KMS-11 (cell line): ENCODE data around the gene IGF2R.

Experiments
- H2AFZ ChIP-seq: fragments of 200-600 bp; sonication (generic); 2 replicates; pipeline ENCODE4 v1.6.1; 2016; ENCODE audit warnings: antibody characterized with exemption, mixed run types, low read depth
- H3K27ac ChIP-seq: fragments of 200-600 bp; sonication (generic); 2 replicates; pipeline ENCODE4 v1.6.1; 2016; ENCODE audit warnings: mild to moderate bottlenecking, mixed run types
- H3K27me3 ChIP-seq: fragments of 200-600 bp; sonication (generic); 2 replicates; pipeline ENCODE4 v1.6.1; 2017; ENCODE audit warnings: mild to moderate bottlenecking, low read depth, mixed run types, moderate library complexity; ENCODE audit not compliant: insufficient read depth
- H3K36me3 ChIP-seq: fragments of 200-600 bp; sonication (generic); 2 replicates; pipeline ENCODE4 v1.6.1; 2017; ENCODE audit warnings: mild to moderate bottlenecking, mixed run types; ENCODE audit not compliant: insufficient read depth
- H3K4me1 ChIP-seq: fragments of 200-600 bp; sonication (generic); 2 replicates; pipeline ENCODE4 v1.6.1; 2016; ENCODE audit warnings: mild to moderate bottlenecking, low read depth, mixed run types; ENCODE audit not compliant: poor library complexity, severe bottlenecking
- H3K4me2 ChIP-seq: fragments of 200-600 bp; sonication (generic); 2 replicates; pipeline ENCODE4 v1.7.0; 2016; ENCODE audit warnings: mild to moderate bottlenecking, mixed run types
- H3K4me3 ChIP-seq: fragments of 200-600 bp; sonication (generic); IDR thresholded peaks from 2 replicates; pipeline ENCODE4 v1.6.1; 2017; ENCODE audit warnings: low read depth, low read length, mixed read lengths; ENCODE audit not compliant: insufficient read depth
- H3K79me2 ChIP-seq: fragments of 200-600 bp; sonication (generic); 2 replicates; pipeline ENCODE4 v1.6.1; 2016; ENCODE audit warnings: low read depth, mixed run types; ENCODE audit not compliant: insufficient read depth
- H3K9ac ChIP-seq: fragments of 200-600 bp; sonication (generic); 2 replicates; pipeline ENCODE4 v1.6.1; 2016; ENCODE audit warnings: mild to moderate bottlenecking, mixed run types
- H4K20me1 ChIP-seq: fragments of 200-600 bp; sonication (generic); 2 replicates; pipeline ENCODE4 v1.6.1; 2016; ENCODE audit warnings: mild to moderate bottlenecking, mixed run types; ENCODE audit not compliant: insufficient read depth
- TF ChIP-seq, protein P1 (sequence below): fragments of 200-600 bp; sonication (generic); conservative IDR thresholded peaks from 2 replicates; pipeline ENCODE4 v1.6.1; 2017; ENCODE audit warnings: low read depth, mild to moderate bottlenecking, antibody characterized with exemption, low read length, moderate library complexity, mixed read lengths

The IGF2R gene

DNA sequence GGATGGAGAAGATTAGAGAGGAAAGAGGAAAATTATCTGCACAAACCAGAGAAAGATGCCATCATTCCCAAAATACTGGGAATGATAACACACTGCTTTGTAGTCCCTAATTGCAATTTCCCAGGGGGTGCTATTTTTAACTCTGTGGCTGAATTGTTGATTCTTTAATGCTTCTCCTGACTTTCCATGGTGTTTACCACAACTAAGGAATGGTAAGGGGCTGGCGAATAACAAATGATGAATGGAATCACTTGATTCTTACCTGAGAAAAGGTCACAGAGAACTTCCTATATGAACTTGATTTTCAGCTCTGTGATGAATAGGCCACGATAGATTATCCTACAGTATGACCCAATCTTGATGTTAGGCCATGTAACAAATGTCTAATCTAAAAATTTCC is 22.0 kb upstream of the IGF2R start:
- Histone ChIP-seq H3K9ac (no peak overlapping the region), H3K27me3 (no peaks in the 10 kb centered on the region), H4K20me1 (no peaks in the 10 kb centered on the region), H3K4me2 (no peak overlapping the region), H2AFZ (no peak overlapping the region), H3K79me2 (no peaks in the 10 kb centered on the region), H3K36me3 (no peaks in the 10 kb centered on the region), H3K4me1 (peaks cover 27% of the 10 kb centered on the region), H3K4me3 (no peak overlapping the region), H3K27ac (no peak overlapping the region)
- TF ChIP-seq, protein P1, sequence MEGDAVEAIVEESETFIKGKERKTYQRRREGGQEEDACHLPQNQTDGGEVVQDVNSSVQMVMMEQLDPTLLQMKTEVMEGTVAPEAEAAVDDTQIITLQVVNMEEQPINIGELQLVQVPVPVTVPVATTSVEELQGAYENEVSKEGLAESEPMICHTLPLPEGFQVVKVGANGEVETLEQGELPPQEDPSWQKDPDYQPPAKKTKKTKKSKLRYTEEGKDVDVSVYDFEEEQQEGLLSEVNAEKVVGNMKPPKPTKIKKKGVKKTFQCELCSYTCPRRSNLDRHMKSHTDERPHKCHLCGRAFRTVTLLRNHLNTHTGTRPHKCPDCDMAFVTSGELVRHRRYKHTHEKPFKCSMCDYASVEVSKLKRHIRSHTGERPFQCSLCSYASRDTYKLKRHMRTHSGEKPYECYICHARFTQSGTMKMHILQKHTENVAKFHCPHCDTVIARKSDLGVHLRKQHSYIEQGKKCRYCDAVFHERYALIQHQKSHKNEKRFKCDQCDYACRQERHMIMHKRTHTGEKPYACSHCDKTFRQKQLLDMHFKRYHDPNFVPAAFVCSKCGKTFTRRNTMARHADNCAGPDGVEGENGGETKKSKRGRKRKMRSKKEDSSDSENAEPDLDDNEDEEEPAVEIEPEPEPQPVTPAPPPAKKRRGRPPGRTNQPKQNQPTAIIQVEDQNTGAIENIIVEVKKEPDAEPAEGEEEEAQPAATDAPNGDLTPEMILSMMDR, result no peak

DNA sequence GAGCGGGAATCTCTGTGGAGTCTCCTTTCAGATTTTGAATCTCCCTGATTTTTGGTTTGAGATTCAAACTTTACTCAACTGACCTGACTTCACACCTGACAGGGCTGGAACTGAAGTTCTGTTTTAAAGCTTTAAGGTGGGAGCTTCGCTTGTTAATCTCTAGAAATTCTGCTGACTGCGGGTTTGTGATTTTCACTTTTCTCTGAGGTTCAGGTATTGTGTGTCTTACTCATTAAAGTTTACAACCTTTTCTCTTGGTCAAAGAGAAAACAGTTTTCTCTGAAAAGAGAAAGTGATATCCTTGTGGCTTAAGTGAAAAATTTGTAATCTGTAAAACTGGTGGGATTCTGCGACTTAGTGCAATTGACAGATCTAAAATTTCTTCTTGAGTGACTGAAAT is 20.7 kb upstream of the IGF2R start:
- Histone ChIP-seq H4K20me1 (no peaks in the 10 kb centered on the region), H3K27ac (no peak overlapping the region), H3K4me1 (peaks cover 24% of the 10 kb centered on the region), H3K4me3 (no peak overlapping the region), H2AFZ (no peak overlapping the region), H3K79me2 (no peaks in the 10 kb centered on the region), H3K9ac (no peak overlapping the region), H3K4me2 (no peak overlapping the region), H3K36me3 (no peaks in the 10 kb centered on the region), H3K27me3 (no peaks in the 10 kb centered on the region)
- TF ChIP-seq, protein P1, result no peak

DNA sequence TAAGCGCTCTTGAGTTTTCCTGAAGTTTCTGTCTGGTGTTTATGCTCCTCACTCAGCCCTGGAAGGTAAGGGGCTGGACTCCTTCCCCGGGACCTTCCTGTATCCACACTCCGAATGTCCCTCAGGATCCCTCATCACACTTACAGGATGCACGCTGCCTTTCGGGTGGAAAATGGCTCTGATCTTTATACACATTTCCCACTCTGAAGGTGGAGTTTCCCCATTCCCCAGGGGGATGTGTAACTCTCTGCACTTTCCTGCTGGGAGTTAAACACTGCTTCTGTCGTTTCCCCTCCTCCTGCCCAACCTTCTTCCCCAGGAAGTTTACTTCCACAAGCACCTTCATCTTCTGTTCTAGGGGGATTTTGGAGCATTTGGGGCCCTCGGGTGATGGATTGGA is 17.1 kb upstream of the IGF2R start:
- H2AFZ ChIP-seq, result no peak overlapping the region
- H3K4me2 ChIP-seq, result no peak overlapping the region
- peaks cover 1% of the 10 kb centered on the region for H3K4me1 ChIP-seq
- H4K20me1 ChIP-seq, result no peaks in the 10 kb centered on the region
- H3K4me3 ChIP-seq, result no peak overlapping the region
- H3K27ac ChIP-seq, result no peak overlapping the region
- no peak overlapping the region for H3K9ac ChIP-seq
- H3K27me3 ChIP-seq, result no peaks in the 10 kb centered on the region
- H3K79me2 ChIP-seq, result no peaks in the 10 kb centered on the region
- H3K36me3 ChIP-seq, result no peaks in the 10 kb centered on the region
- TF ChIP-seq, protein P1, result no peak

DNA sequence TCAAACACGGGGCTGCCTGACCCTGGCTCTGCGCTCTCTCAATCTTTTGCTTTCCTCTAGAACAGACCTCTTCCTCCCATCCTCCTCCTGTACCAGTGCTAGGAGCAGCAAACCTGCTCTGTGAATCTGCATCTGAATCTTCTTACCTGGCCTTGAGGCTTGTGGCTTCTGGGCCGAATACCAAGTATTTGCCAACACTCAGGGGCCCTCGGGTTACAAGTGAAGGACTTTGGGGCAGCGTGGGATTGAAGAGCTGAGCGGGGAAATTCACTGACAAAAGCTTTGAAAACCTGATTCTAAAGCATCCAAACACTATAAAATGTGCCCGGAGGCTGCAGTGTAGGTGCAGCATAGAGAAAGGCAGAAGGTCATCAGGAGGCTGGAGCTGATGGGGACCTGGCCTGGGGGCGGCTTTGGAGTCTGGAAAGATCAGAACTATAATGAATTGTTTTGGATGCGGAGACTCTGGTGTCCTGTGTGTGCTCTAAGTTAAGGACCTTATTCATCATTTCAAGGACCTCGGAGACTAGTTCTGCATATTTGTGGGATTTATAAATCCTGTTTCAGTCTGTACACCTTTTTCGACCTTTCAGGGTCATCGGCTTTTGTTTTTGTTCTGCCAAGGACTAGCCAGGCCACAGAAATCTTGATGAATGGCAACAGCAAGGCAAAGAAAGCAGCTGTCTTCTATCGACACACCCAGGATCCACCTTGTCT is 16.4 kb upstream of the IGF2R start:
- TF ChIP-seq, protein P1, result no peak
- Histone ChIP-seq H2AFZ (no peak overlapping the region), H3K79me2 (no peaks in the 10 kb centered on the region), H3K36me3 (no peaks in the 10 kb centered on the region), H4K20me1 (no peaks in the 10 kb centered on the region), H3K27me3 (no peaks in the 10 kb centered on the region), H3K4me2 (no peak overlapping the region), H3K4me1 (no peaks in the 10 kb centered on the region), H3K9ac (no peak overlapping the region), H3K27ac (no peak overlapping the region), H3K4me3 (no peak overlapping the region)
